Measurements from ENCODE around the gene KLK8. TPM values are rescaled to one million over a fixed set of nuclear protein-coding genes. Genes with fewer than 3 reads are reported as not detected.

KLK8 gene
- total RNA-seq, 6 donors from 2014 or later, result not detected

DNA sequence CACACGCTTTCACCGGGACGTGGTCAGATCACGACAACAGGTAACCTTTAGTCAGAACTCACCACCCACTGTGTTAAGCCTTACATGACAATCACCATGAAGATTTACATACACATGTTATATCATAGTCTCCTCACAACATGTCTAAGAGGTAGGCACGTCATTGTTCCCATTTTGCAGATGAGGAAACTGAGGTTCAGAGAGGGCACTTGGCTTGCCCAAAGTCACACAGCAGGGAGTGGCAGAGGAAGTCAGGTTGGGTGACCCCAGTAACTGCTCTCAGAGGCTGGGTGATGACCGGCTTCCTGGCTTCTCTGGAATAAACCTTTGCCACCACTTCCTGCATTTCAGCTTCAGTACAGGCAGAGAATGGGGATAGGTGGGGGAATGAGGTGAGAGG lies 12.8 kb upstream of the KLK8 start:
- TF ChIP-seq EP300 (IDR thresholded peaks at IDR 0.05) (no peak), POLR2AphosphoS5 (IDR thresholded peaks at IDR 0.05) (no peak), POLR2A (IDR thresholded peaks at IDR 0.05) (no peak)
- TF ChIP-seq, protein P1, sequence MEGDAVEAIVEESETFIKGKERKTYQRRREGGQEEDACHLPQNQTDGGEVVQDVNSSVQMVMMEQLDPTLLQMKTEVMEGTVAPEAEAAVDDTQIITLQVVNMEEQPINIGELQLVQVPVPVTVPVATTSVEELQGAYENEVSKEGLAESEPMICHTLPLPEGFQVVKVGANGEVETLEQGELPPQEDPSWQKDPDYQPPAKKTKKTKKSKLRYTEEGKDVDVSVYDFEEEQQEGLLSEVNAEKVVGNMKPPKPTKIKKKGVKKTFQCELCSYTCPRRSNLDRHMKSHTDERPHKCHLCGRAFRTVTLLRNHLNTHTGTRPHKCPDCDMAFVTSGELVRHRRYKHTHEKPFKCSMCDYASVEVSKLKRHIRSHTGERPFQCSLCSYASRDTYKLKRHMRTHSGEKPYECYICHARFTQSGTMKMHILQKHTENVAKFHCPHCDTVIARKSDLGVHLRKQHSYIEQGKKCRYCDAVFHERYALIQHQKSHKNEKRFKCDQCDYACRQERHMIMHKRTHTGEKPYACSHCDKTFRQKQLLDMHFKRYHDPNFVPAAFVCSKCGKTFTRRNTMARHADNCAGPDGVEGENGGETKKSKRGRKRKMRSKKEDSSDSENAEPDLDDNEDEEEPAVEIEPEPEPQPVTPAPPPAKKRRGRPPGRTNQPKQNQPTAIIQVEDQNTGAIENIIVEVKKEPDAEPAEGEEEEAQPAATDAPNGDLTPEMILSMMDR (IDR thresholded peaks at IDR 0.05), result no peak
- 78 to 85% methylated on average over 6 of the region's 6 CpGs for WGBS, 2 donors
- no peak for DNase-seq
- Histone ChIP-seq H3K36me3 (no peaks in the 10 kb centered on the region), H3K4me3 (no peak overlapping the region), H3K27ac (no peak overlapping the region), H3K4me1 (peaks cover 8 to 22% (median 14%) of the 10 kb centered on the region in 4 donors), H3K27me3 (peaks cover 0 to 20% (median 8%) of the 10 kb centered on the region in 4 donors), H3K9me3 (no peaks in the 10 kb centered on the region)
- ATAC-seq (ENCODE audit: low FRiP score in 2 of 2), result no peak

DNA sequence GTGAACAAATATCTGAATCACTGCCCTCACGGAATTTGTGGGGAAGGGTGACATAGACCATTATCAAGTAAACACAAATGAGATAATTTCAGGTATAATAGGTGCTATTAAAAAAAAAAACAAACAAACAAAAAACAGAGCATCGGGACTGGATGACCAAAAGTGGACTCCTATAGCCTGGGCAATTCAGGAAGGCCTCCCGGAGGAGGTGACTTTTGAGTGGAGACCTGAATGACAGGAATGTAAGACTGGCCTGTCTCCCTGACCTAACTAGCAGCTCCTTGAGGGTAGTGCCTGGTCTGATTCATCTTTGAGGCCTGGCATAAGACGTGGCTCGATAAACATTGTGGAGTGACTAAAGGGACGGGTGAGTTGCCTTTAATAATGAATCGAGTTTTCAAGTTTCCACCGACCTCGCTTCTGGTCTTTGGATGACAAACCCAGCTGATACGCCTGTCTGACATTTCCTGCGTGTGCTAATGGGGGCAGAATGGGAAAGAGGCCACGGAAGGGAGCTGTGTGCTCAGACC lies 11.3 kb upstream of the KLK8 start:
- DNase-seq, result no peak
- Histone ChIP-seq H3K36me3 (no peaks in the 10 kb centered on the region), H3K4me3 (no peak overlapping the region), H3K4me1 (peaks cover 7 to 12% (median 8%) of the 10 kb centered on the region in 4 donors), H3K27me3 (peaks cover 0 to 11% (median 5%) of the 10 kb centered on the region in 4 donors), H3K27ac (no peak overlapping the region), H3K9me3 (no peaks in the 10 kb centered on the region)
- no peak for ATAC-seq (ENCODE audit: low FRiP score in 2 of 2)
- TF ChIP-seq EP300 (IDR thresholded peaks at IDR 0.05) (no peak), POLR2A (IDR thresholded peaks at IDR 0.05) (no peak)
- WGBS, 2 donors, result 74 to 76% methylated on average over 12 of the region's 12 CpGs

DNA sequence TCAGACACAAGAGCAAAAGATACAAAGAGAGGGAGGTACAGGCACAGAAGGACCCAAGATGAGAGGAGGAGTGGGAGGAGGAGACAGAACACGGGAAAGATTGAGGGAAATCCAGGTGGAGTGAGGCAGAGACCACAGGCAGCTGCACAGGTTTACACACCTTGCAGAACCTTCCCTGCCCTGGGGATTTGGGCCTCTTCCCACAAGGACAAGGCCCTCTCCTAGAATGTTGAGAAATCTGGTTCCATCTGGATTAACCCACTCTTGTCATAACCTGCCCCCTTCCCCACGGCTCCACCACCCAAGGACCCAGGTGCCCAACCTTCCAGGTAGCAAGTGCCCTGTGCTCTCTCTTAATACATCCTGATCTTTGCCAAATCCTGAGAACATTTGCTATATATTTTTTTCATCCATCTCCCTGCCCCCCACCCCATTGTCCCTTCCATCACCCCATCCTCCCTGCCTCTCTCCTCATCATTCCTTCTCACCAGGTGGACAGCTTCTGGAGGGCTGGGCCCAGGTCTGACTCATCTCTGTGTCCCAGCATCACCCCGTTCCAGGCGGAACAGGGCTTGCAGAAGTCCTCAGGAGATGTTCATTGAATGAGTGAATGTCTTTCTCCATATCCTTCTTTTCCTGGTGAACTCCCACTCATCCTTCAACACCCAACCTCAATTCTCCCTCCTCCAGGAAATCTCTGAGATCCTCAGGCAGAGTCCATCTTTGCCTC lies 8.8 kb upstream of the KLK8 start:
- WGBS, 2 donors, result 63 to 65% methylated on average over 4 of the region's 4 CpGs
- no peak for DNase-seq
- H3K27me3 ChIP-seq, result peaks cover 0 to 6% (median 0%) of the 10 kb centered on the region in 4 donors

DNA sequence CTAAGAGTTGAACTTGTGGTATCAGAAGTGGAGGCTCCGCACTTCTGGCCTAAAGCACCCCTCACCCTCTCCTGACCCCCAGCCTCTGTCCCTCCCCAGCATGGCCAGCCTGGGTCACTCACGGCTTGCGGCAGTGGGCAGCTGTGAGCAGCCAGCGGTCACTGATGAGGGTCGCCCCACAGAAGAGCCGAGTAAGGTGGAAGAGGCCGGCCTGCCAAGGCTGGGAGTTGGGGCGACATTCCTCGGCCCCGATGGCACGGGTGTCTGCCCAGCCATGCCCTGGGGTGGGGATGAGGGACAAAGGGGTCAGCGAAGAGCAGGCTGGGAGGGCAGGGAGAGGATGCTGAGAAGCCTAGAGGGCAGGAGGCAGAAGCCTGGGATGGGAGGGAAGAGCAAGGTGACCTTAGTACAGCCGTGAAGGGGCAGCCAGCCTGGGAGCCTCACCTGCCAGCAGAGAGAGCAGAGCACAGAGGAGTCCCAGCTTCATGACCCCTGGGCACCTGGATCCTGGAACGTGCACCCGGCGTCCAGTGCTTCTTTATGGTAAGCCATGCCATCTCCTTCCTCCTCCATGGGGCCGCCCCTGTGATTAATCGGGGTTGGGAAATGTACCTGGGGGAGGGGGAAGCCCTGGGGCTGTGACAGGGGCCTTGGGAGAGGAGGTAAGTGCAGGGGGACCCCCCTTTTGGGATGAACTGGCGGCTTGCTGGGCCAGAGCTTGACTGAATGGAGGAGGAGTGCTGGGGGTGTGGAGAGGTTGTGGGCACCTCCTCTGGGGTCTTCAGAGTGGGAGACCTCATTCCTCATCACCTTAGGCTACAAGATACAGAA lies 7.9 kb upstream of the KLK8 start:
- H3K4me3 ChIP-seq, result no peak overlapping the region
- H3K9me3 ChIP-seq, result no peaks in the 10 kb centered on the region
- WGBS, 2 donors, result 60 to 66% methylated on average over 16 to 19 of the region's 19 CpGs
- no peaks in the 10 kb centered on the region for H3K4me1 ChIP-seq
- H3K27ac ChIP-seq, result no peak overlapping the region
- DNase-seq (no peak), ATAC-seq (ENCODE audit: low FRiP score in 2 of 2) (no peak)
- TF ChIP-seq, protein P1 (IDR thresholded peaks at IDR 0.05), result no peak
- no peak for TF ChIP-seq POLR2AphosphoS5 (IDR thresholded peaks at IDR 0.05)
- TF ChIP-seq EP300 (IDR thresholded peaks at IDR 0.05), result no peak
- no peak for TF ChIP-seq POLR2A (IDR thresholded peaks at IDR 0.05)
- H3K27me3 ChIP-seq, result peaks cover 0 to 6% (median 0%) of the 10 kb centered on the region in 4 donors
- H3K36me3 ChIP-seq, result no peaks in the 10 kb centered on the region

More for the DNA sequence above, 8.8 kb upstream of the KLK8 start:
- Histone ChIP-seq H3K27ac (no peak overlapping the region), H3K4me3 (no peak overlapping the region), H3K36me3 (no peaks in the 10 kb centered on the region), H3K9me3 (no peaks in the 10 kb centered on the region), H3K4me1 (no peaks in the 10 kb centered on the region)
- no peak for TF ChIP-seq POLR2A (IDR thresholded peaks at IDR 0.05)
- TF ChIP-seq EP300 (IDR thresholded peaks at IDR 0.05), result no peak
- ATAC-seq (ENCODE audit: low FRiP score in 2 of 2), result no peak

DNA sequence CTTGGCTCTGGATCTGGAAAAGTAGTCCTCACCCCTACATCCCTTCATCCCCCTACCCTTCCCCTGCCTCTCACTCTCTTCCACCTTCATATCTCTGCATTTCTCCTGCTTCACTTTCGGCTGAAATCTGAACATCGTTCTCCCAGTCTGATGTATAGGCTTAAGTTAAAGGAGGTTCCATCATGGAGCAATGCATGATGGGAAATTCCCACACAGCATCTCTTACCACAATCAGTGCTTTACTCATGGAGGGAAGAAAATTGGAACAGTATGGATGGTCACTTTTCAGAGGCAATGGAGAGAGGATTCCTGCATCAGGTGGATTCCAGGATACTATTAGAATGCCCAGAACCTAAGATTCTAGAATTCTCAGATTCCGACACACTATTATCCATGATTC lies 6.1 kb upstream of the KLK8 start:
- Histone ChIP-seq H3K27me3 (peaks cover 0 to 11% (median 2%) of the 10 kb centered on the region in 4 donors), H3K4me1 (peaks cover 0 to 4% (median 0%) of the 10 kb centered on the region in 4 donors), H3K36me3 (no peaks in the 10 kb centered on the region), H3K4me3 (no peak overlapping the region), H3K9me3 (no peaks in the 10 kb centered on the region), H3K27ac (no peak overlapping the region)
- ATAC-seq (ENCODE audit: low FRiP score in 2 of 2), result no peak
- DNase-seq, result no peak
- TF ChIP-seq EP300 (IDR thresholded peaks at IDR 0.05), result no peak
- TF ChIP-seq POLR2A (IDR thresholded peaks at IDR 0.05), result no peak
- TF ChIP-seq POLR2AphosphoS5 (IDR thresholded peaks at IDR 0.05), result no peak
- TF ChIP-seq, protein P1 (IDR thresholded peaks at IDR 0.05), result no peak
- WGBS, 2 donors, result 80 to 86% methylated on average over 3 of the region's 3 CpGs

All from upper lobe of left lung (tissue), 6 donors.